Progenitor cell of endocrine pancreas (in vitro differentiated cells): ENCODE measurements around the gene LPIN2. TPM values are rescaled to one million over a fixed set of nuclear protein-coding genes. Genes with fewer than 3 reads are reported as not detected.
A peak's percentile ranks its signal among the peaks of the same experiment; 100 is the strongest.
"Not testable (repeated sequence)": the region's sequence is repeated elsewhere in the genome, so short reads cannot be mapped to it uniquely, and the experiment has no call there.

ENCODE experiments used
- DNase-seq: peaks from one replicate; pipeline ENCODE4 v3.0.0; 2021; ENCODE audit warnings: low spot score; ENCODE audit not compliant: unreplicated experiment
- H3K27ac Mint-ChIP-seq: 2 replicates; pipeline ENCODE4 v1.8.0; 2021; ENCODE audit warnings: mild to moderate bottlenecking, moderate library complexity, mixed read lengths
- H3K27me3 Mint-ChIP-seq: 2 replicates; pipeline ENCODE4 v1.8.0; 2021; ENCODE audit warnings: mixed read lengths
- H3K36me3 Mint-ChIP-seq: 2 replicates; pipeline ENCODE4 v1.8.0; 2022; ENCODE audit warnings: mixed read lengths; ENCODE audit not compliant: insufficient read depth
- H3K4me1 Mint-ChIP-seq: 2 replicates; pipeline ENCODE4 v1.8.0; 2021; ENCODE audit warnings: low read depth, mixed read lengths
- H3K4me3 Mint-ChIP-seq: 2 replicates; pipeline ENCODE4 v1.8.0; 2021; ENCODE audit warnings: low read depth, mild to moderate bottlenecking, moderate library complexity, mixed read lengths
- H3K9me3 Mint-ChIP-seq: 2 replicates; pipeline ENCODE4 v1.8.0; 2021; ENCODE audit warnings: low read depth, mixed read lengths
- total RNA-seq: library from RNA; stranded (reverse); gene quantifications from 2 replicates; pipeline ENCODE4 v1.2.1, GENCODE V29; 2021
- TF ChIP-seq, protein P1 (sequence below): fragments of 200-600 bp; sonication (generic); IDR thresholded peaks from one replicate; pipeline ENCODE4 v1.5.0; 2021; ENCODE audit warnings: antibody characterized with exemption, mild to moderate bottlenecking; ENCODE audit not compliant: unreplicated experiment

The LPIN2 gene
- total RNA-seq, 1 donor from 2014 or later: 25.9 TPM

DNA sequence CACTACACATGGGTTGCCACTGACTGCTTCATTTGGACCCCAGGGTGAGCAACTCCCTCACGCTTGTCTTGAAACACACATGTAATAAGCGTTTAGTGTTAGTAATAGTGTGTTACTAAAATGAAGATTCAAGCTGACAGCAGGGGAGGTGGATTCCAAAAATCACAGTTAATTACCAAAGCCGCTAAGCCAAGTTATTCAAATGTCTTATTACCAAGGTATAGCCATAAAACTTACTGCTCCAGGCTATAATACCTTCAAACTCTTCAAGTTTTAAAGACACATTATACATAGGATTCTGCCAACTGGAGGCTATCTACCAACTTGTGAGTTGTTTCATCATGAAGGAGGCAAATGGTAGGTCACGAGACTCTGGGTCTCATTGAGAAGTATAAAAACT, 2.9 kb downstream of the LPIN2 start:
- Mint-ChIP-seq H3K27ac (no peak overlapping the region), H3K36me3 (peaks cover 23% of the 10 kb centered on the region), H3K4me1 (peaks cover 16% of the 10 kb centered on the region), H3K27me3 (no peaks in the 10 kb centered on the region), H3K9me3 (no peaks in the 10 kb centered on the region), H3K4me3 (peak overlapping the region; percentile 5)
- DNase-seq: no peak
- TF ChIP-seq, protein P1, sequence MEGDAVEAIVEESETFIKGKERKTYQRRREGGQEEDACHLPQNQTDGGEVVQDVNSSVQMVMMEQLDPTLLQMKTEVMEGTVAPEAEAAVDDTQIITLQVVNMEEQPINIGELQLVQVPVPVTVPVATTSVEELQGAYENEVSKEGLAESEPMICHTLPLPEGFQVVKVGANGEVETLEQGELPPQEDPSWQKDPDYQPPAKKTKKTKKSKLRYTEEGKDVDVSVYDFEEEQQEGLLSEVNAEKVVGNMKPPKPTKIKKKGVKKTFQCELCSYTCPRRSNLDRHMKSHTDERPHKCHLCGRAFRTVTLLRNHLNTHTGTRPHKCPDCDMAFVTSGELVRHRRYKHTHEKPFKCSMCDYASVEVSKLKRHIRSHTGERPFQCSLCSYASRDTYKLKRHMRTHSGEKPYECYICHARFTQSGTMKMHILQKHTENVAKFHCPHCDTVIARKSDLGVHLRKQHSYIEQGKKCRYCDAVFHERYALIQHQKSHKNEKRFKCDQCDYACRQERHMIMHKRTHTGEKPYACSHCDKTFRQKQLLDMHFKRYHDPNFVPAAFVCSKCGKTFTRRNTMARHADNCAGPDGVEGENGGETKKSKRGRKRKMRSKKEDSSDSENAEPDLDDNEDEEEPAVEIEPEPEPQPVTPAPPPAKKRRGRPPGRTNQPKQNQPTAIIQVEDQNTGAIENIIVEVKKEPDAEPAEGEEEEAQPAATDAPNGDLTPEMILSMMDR: no peak

DNA sequence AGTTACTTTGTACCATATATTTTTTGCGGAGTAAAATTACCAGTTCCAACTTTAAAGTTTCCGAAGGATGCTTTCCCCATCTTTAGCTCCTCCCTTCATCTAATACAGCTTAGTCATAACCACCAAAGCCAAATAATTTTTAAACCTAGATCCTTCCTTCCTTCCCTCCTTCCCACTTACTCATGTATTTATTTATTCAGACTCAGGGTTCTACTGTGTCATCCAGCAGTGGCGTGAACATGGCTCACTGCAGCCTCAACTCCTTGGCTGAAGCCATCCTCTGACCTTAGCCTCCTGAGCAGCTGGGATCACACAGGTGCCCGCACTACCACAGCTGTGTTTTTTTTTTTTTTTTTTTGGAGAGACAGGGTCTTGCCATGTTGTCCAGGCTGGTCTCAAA, 4.4 kb downstream of the LPIN2 start:
- H3K9me3 Mint-ChIP-seq: peaks cover 8% of the 10 kb centered on the region
- peak overlapping the region; percentile 17 for H3K27ac Mint-ChIP-seq
- H3K27me3 Mint-ChIP-seq: no peaks in the 10 kb centered on the region
- H3K4me3 Mint-ChIP-seq: no peak overlapping the region
- no peak for DNase-seq
- peaks cover 16% of the 10 kb centered on the region for H3K4me1 Mint-ChIP-seq
- TF ChIP-seq, protein P1: no peak
- peaks cover 38% of the 10 kb centered on the region for H3K36me3 Mint-ChIP-seq

DNA sequence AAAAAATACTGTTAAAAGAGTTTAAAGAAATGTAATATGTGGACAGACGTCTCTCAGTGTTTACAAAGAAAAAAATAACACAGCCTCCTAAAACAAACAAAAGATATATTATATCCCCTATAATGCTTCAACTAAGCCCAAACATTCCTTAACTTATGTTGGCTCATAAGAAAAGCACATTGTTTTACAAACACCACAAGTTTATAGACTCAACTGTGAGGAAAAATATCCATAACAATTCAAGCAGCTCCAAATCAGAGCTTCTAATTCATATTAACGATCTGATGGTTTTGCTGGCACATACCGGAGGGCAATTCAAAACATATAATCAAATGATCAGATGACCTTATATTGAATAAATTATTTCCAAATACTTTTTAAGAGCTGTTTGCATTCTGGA, 5.5 kb downstream of the LPIN2 start:
- Mint-ChIP-seq H3K27me3 (no peaks in the 10 kb centered on the region), H3K36me3 (peaks cover 44% of the 10 kb centered on the region)

DNA sequence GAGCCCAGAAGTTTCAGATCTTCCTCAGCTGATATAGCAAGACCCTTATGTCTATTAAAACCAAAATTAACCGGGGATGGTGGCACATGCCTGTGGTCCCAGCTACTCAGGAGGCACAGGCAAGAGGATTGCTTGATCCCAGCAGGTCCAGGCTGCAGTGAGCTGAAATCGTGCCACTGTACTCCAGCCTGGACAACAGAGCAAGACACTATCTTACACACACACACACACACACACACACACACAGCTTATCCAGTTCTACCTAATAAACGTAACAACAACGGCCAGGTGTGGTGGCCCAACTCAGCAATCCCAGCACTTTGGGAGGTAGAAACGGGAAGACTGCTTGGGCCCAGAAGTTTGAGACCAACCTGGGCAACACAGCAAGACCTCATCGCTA, 7.5 kb downstream of the LPIN2 start:
- Mint-ChIP-seq H3K4me3 (no peak overlapping the region), H3K27me3 (no peaks in the 10 kb centered on the region), H3K9me3 (peaks cover 18% of the 10 kb centered on the region), H3K4me1 (peaks cover 6% of the 10 kb centered on the region), H3K36me3 (peaks cover 52% of the 10 kb centered on the region), H3K27ac (peak overlapping the region; percentile 11)
- TF ChIP-seq, protein P1: no peak
- DNase-seq: no peak

More for the DNA sequence above, 5.5 kb downstream of the LPIN2 start:
- Mint-ChIP-seq H3K9me3 (peaks cover 8% of the 10 kb centered on the region), H3K27ac (no peak overlapping the region), H3K4me1 (peaks cover 17% of the 10 kb centered on the region), H3K4me3 (no peak overlapping the region)
- no peak for DNase-seq
- TF ChIP-seq, protein P1: no peak

DNA sequence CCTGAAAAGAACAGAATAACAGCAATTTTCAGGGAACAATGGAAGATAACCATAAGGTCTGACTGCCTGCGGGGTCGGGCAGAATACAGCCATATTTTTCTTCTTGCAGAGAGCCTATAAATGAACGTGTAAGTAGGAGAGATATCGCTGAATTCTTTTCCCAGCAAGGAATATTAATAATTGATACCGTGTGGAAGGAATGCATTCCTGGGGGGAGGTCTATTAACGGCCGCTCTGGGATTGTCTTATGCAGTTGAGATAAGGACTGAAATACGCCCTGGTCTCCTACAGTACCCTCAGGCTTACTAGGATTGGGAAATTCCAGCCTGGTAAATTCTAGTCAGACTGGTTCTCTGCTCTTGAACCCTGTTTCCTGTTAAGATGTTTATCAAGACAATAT, 9.2 kb downstream of the LPIN2 start:
- H3K4me1 Mint-ChIP-seq, H3K4me3 Mint-ChIP-seq, H3K27me3 Mint-ChIP-seq, H3K27ac Mint-ChIP-seq, DNase-seq: not testable (repeated sequence)
- Mint-ChIP-seq H3K9me3 (peaks cover 18% of the 10 kb centered on the region), H3K36me3 (peaks cover 49% of the 10 kb centered on the region)

DNA sequence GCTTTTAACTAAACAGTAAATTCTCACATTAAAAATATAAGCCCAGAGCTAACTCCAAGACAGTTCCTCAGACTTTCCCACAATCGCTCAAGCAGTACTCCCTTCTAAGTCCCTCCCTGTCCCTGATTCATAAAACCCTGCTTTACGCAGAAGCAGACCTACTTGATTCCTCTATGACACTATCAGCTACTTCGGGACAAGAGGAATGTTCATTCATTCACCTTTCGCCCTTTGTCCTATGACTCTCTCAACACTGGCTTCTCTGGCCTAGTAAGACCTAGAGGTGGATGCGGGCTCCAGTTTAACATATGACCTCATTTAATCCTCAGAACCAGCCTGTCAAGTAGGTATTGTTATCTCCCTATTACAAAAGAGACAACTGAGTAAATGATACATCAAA, 10.2 kb downstream of the LPIN2 start:
- H3K27ac Mint-ChIP-seq: peak overlapping the region; percentile 86
- H3K4me1 Mint-ChIP-seq: peaks cover 11% of the 10 kb centered on the region

More for the DNA sequence above, 10.2 kb downstream of the LPIN2 start:
- Mint-ChIP-seq H3K27me3 (no peaks in the 10 kb centered on the region), H3K36me3 (peaks cover 47% of the 10 kb centered on the region), H3K4me3 (no peak overlapping the region), H3K9me3 (peaks cover 18% of the 10 kb centered on the region)
- no peak for DNase-seq
- TF ChIP-seq, protein P1: no peak
